ENCODE data around the gene REELD1. TPM values are rescaled to one million over a fixed set of nuclear protein-coding genes. Genes with fewer than 3 reads are reported as not detected.
A peak's percentile ranks its signal among the peaks of the same experiment; 100 is the strongest.

Gene REELD1
- total RNA-seq, 1 donor from 2014 or later: not detected

GRCh38 chr4:146212781-146213180 lies 1.6 kb upstream of the REELD1 start:
- no peaks in the 10 kb centered on the region for H3K9me3 ChIP-seq (ENCODE audit: control insufficient read depth in 3 of 3, low read length in 3 of 3)
- peaks cover 0 to 3% (median 0%) of the 10 kb centered on the region in 3 donors for H3K27me3 ChIP-seq (ENCODE audit: control insufficient read depth in 3 of 3, insufficient read depth in 3 of 3, low read length in 3 of 3)
- no peak overlapping the region for H3K4me3 ChIP-seq (ENCODE audit: low read length in 3 of 3)
- H3K27ac ChIP-seq (ENCODE audit: low read depth, low read length): no peak overlapping the region
- H3K9ac ChIP-seq (ENCODE audit: low read depth in 1 of 3, low read length in 3 of 3): no peak overlapping the region
- H3K4me1 ChIP-seq (ENCODE audit: control insufficient read depth in 3 of 3, insufficient read depth in 3 of 3, low read length in 3 of 3): no peaks in the 10 kb centered on the region
- H3K36me3 ChIP-seq (ENCODE audit: control insufficient read depth in 3 of 3, insufficient read depth in 3 of 3, low read length in 3 of 3): no peaks in the 10 kb centered on the region

- H3K27ac ChIP-seq (ENCODE audit: low read depth, low read length): no peak overlapping the region
- H3K36me3 ChIP-seq (ENCODE audit: control insufficient read depth in 3 of 3, insufficient read depth in 3 of 3, low read length in 3 of 3): no peaks in the 10 kb centered on the region
- no peaks in the 10 kb centered on the region for H3K9me3 ChIP-seq (ENCODE audit: control insufficient read depth in 3 of 3, low read length in 3 of 3)
- H3K4me1 ChIP-seq (ENCODE audit: control insufficient read depth in 3 of 3, insufficient read depth in 3 of 3, low read length in 3 of 3): no peaks in the 10 kb centered on the region
- no peak overlapping the region for H3K9ac ChIP-seq (ENCODE audit: low read depth in 1 of 3, low read length in 3 of 3)
- no peaks in the 10 kb centered on the region for H3K27me3 ChIP-seq (ENCODE audit: control insufficient read depth in 3 of 3, insufficient read depth in 3 of 3, low read length in 3 of 3)
- no peak overlapping the region for H3K4me3 ChIP-seq (ENCODE audit: low read length in 3 of 3)
Observed at GRCh38 chr4:146222313-146222712, 8.0 kb downstream of the REELD1 start.

GRCh38 chr4:146224326-146224966 lies 10.1 kb downstream of the REELD1 start:
- H3K4me1 ChIP-seq (ENCODE audit: control insufficient read depth in 3 of 3, insufficient read depth in 3 of 3, low read length in 3 of 3): no peaks in the 10 kb centered on the region
- no peak overlapping the region for H3K9ac ChIP-seq (ENCODE audit: low read depth in 1 of 3, low read length in 3 of 3)
- H3K36me3 ChIP-seq (ENCODE audit: control insufficient read depth in 3 of 3, insufficient read depth in 3 of 3, low read length in 3 of 3): no peaks in the 10 kb centered on the region
- H3K27ac ChIP-seq (ENCODE audit: low read depth, low read length): no peak overlapping the region
- no peak overlapping the region for H3K4me3 ChIP-seq (ENCODE audit: low read length in 3 of 3)
- no peaks in the 10 kb centered on the region for H3K9me3 ChIP-seq (ENCODE audit: control insufficient read depth in 3 of 3, low read length in 3 of 3)
- H3K27me3 ChIP-seq (ENCODE audit: control insufficient read depth in 3 of 3, insufficient read depth in 3 of 3, low read length in 3 of 3): no peaks in the 10 kb centered on the region

GRCh38 chr4:146229406-146229805 lies 15.1 kb downstream of the REELD1 start:
- Histone ChIP-seq H3K4me1 (ENCODE audit: control insufficient read depth in 3 of 3, insufficient read depth in 3 of 3, low read length in 3 of 3) (no peaks in the 10 kb centered on the region), H3K27ac (ENCODE audit: low read depth, low read length) (no peak overlapping the region), H3K9ac (ENCODE audit: low read depth in 1 of 3, low read length in 3 of 3) (no peak overlapping the region), H3K9me3 (ENCODE audit: control insufficient read depth in 3 of 3, low read length in 3 of 3) (peaks cover 0 to 7% (median 2%) of the 10 kb centered on the region in 3 donors), H3K27me3 (ENCODE audit: control insufficient read depth in 3 of 3, insufficient read depth in 3 of 3, low read length in 3 of 3) (no peaks in the 10 kb centered on the region), H3K36me3 (ENCODE audit: control insufficient read depth in 3 of 3, insufficient read depth in 3 of 3, low read length in 3 of 3) (no peaks in the 10 kb centered on the region), H3K4me3 (ENCODE audit: low read length in 3 of 3) (no peak overlapping the region)

GRCh38 chr4:146232131-146232722 lies 17.9 kb downstream of the REELD1 start:
- H3K27me3 ChIP-seq (ENCODE audit: control insufficient read depth in 3 of 3, insufficient read depth in 3 of 3, low read length in 3 of 3): no peaks in the 10 kb centered on the region
- peaks cover 0 to 7% (median 2%) of the 10 kb centered on the region in 3 donors for H3K9me3 ChIP-seq (ENCODE audit: control insufficient read depth in 3 of 3, low read length in 3 of 3)
- H3K9ac ChIP-seq (ENCODE audit: low read depth in 1 of 3, low read length in 3 of 3): no peak overlapping the region
- H3K4me1 ChIP-seq (ENCODE audit: control insufficient read depth in 3 of 3, insufficient read depth in 3 of 3, low read length in 3 of 3): peaks cover 4 to 12% (median 8%) of the 10 kb centered on the region in 3 donors
- H3K27ac ChIP-seq (ENCODE audit: low read depth, low read length): no peak overlapping the region
- no peaks in the 10 kb centered on the region for H3K36me3 ChIP-seq (ENCODE audit: control insufficient read depth in 3 of 3, insufficient read depth in 3 of 3, low read length in 3 of 3)
- H3K4me3 ChIP-seq (ENCODE audit: low read length in 3 of 3): no peak overlapping the region

- Histone ChIP-seq H3K36me3 (ENCODE audit: control insufficient read depth in 3 of 3, insufficient read depth in 3 of 3, low read length in 3 of 3) (no peaks in the 10 kb centered on the region), H3K4me3 (ENCODE audit: low read length in 3 of 3) (no peak overlapping the region), H3K4me1 (ENCODE audit: control insufficient read depth in 3 of 3, insufficient read depth in 3 of 3, low read length in 3 of 3) (peaks cover 4 to 12% (median 8%) of the 10 kb centered on the region in 3 donors), H3K27me3 (ENCODE audit: control insufficient read depth in 3 of 3, insufficient read depth in 3 of 3, low read length in 3 of 3) (no peaks in the 10 kb centered on the region), H3K27ac (ENCODE audit: low read depth, low read length) (peak overlapping the region; percentile 31), H3K9ac (ENCODE audit: low read depth in 1 of 3, low read length in 3 of 3) (no peak overlapping the region), H3K9me3 (ENCODE audit: control insufficient read depth in 3 of 3, low read length in 3 of 3) (peaks cover 0 to 7% (median 2%) of the 10 kb centered on the region in 3 donors)
Observed at GRCh38 chr4:146235654-146236177, 21.4 kb downstream of the REELD1 start.

- Histone ChIP-seq H3K9ac (ENCODE audit: low read depth in 1 of 3, low read length in 3 of 3) (no peak overlapping the region), H3K4me1 (ENCODE audit: control insufficient read depth in 3 of 3, insufficient read depth in 3 of 3, low read length in 3 of 3) (peaks cover 4 to 12% (median 8%) of the 10 kb centered on the region in 3 donors), H3K27ac (ENCODE audit: low read depth, low read length) (no peak overlapping the region), H3K27me3 (ENCODE audit: control insufficient read depth in 3 of 3, insufficient read depth in 3 of 3, low read length in 3 of 3) (no peaks in the 10 kb centered on the region), H3K36me3 (ENCODE audit: control insufficient read depth in 3 of 3, insufficient read depth in 3 of 3, low read length in 3 of 3) (no peaks in the 10 kb centered on the region), H3K4me3 (ENCODE audit: low read length in 3 of 3) (no peak overlapping the region), H3K9me3 (ENCODE audit: control insufficient read depth in 3 of 3, low read length in 3 of 3) (peaks cover 0 to 7% (median 2%) of the 10 kb centered on the region in 3 donors)
Observed at GRCh38 chr4:146236216-146236615, 21.9 kb downstream of the REELD1 start.

GRCh38 chr4:146237092-146237491 lies 22.8 kb downstream of the REELD1 start:
- H3K4me1 ChIP-seq (ENCODE audit: control insufficient read depth in 3 of 3, insufficient read depth in 3 of 3, low read length in 3 of 3): peaks cover 8 to 15% (median 14%) of the 10 kb centered on the region in 3 donors
- no peak overlapping the region for H3K27ac ChIP-seq (ENCODE audit: low read depth, low read length)
- H3K9ac ChIP-seq (ENCODE audit: low read depth in 1 of 3, low read length in 3 of 3): no peak overlapping the region
- no peaks in the 10 kb centered on the region for H3K27me3 ChIP-seq (ENCODE audit: control insufficient read depth in 3 of 3, insufficient read depth in 3 of 3, low read length in 3 of 3)
- no peak overlapping the region for H3K4me3 ChIP-seq (ENCODE audit: low read length in 3 of 3)
- peaks cover 0 to 3% (median 2%) of the 10 kb centered on the region in 3 donors for H3K9me3 ChIP-seq (ENCODE audit: control insufficient read depth in 3 of 3, low read length in 3 of 3)
- H3K36me3 ChIP-seq (ENCODE audit: control insufficient read depth in 3 of 3, insufficient read depth in 3 of 3, low read length in 3 of 3): no peaks in the 10 kb centered on the region

- Histone ChIP-seq H3K9ac (ENCODE audit: low read depth in 1 of 3, low read length in 3 of 3) (no peak overlapping the region), H3K4me1 (ENCODE audit: control insufficient read depth in 3 of 3, insufficient read depth in 3 of 3, low read length in 3 of 3) (peaks cover 13 to 21% (median 20%) of the 10 kb centered on the region in 3 donors), H3K27me3 (ENCODE audit: control insufficient read depth in 3 of 3, insufficient read depth in 3 of 3, low read length in 3 of 3) (peaks cover 0 to under 1% (median 0%) of the 10 kb centered on the region in 3 donors), H3K4me3 (ENCODE audit: low read length in 3 of 3) (no peak overlapping the region), H3K9me3 (ENCODE audit: control insufficient read depth in 3 of 3, low read length in 3 of 3) (no peaks in the 10 kb centered on the region), H3K36me3 (ENCODE audit: control insufficient read depth in 3 of 3, insufficient read depth in 3 of 3, low read length in 3 of 3) (no peaks in the 10 kb centered on the region), H3K27ac (ENCODE audit: low read depth, low read length) (no peak overlapping the region)
Observed at GRCh38 chr4:146238107-146238506, 23.8 kb downstream of the REELD1 start.

Data from skeletal muscle tissue (tissue), 4 donors.